Measurements from ENCODE around the gene DNAH14. TPM values are rescaled to one million over a fixed set of nuclear protein-coding genes. Genes with fewer than 3 reads are reported as not detected.

DNAH14 gene
- total and polyA plus RNA-seq, 10 of the 15 experiments (the other 5 are each of a cell fraction or from before 2014, with no cell fraction given): 2.0 to 7.9 (median 4.8) TPM

DNA sequence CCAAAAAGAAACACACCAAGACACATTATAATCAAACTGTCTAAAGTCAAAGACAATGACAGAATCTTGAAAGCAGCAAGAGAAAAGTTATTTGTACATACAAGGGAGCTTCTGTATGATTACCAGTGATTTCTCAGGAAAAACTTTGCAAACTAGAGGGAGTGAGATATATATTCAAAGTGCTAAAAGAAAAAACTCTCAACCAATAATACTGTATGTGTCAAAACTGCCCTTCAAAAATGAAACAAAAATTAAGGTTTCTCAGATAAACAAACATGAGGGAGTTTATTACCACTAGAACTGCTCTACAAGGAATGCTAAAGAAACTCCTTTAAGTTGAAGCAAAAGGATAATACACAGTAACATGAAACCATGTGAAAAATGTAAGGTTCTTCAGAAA, 418.9 kb downstream of the DNAH14 start:
- ChIA-PET RAD21 (ENCODE audit: unreplicated experiment) (no interaction called here), SMC1A (ENCODE audit: uncharacterized antibody, unreplicated experiment) (interaction anchor here (0.7 kb wide), 1 partner anchor 27 kb away, joined by 3 read pairs; no protein-coding TSS in a partner anchor), POLR2A (no interaction called here), CTCF (no interaction called here)
- no peak for ATAC-seq
- Histone ChIP-seq H3K4me3 (no peak overlapping the region), H3K27me3 (replicated peaks in 1 of 2; ENCODE audit: control insufficient read depth in 2 of 2, insufficient read depth in 2 of 2, low read length in 1 of 2) (no peaks in the 10 kb centered on the region), H3K9ac (ENCODE audit: control insufficient read depth, insufficient read depth, low read length) (no peak overlapping the region), H3K27ac (ENCODE audit: control insufficient read depth, insufficient read depth) (no peak overlapping the region), H3K36me3 (ENCODE audit: control insufficient read depth in 2 of 2, insufficient read depth in 2 of 2, low read length in 1 of 2) (no peaks in the 10 kb centered on the region), H3K4me1 (ENCODE audit: control insufficient read depth, insufficient read depth, low read length) (no peaks in the 10 kb centered on the region), H3K9me3 (replicated peaks; ENCODE audit: control insufficient read depth, insufficient read depth, low read length) (no peaks in the 10 kb centered on the region), H3K79me2 (ENCODE audit: control insufficient read depth, insufficient read depth, low read length) (no peaks in the 10 kb centered on the region), H3K4me2 (ENCODE audit: control insufficient read depth, insufficient read depth) (no peak overlapping the region), H4K20me1 (ENCODE audit: control insufficient read depth, insufficient read depth) (no peaks in the 10 kb centered on the region), H2AFZ (ENCODE audit: control insufficient read depth, low read depth, low read length) (no peak overlapping the region)
- no peak for FAIRE-seq
- in situ Hi-C loops (cut with MboI): no loop called here
- intact Hi-C loops (cut with micrococcal nuclease; ENCODE audit: unreplicated experiment): no loop called here
- no TSS peak for BruUV-seq (replicated peaks)
- DNase-seq (ENCODE audit: low read depth, low spot score): no peak
- no peak for TF ChIP-seq TAF1 (IDR thresholded peaks at IDR 0.05; ENCODE audit: borderline replicate concordance, low read depth, low read length)
- no peak for TF ChIP-seq FOXM1 (IDR thresholded peaks at IDR 0.05; ENCODE audit: low read depth, low read length)

GRCh38 chr1:225349826-225350225, 420.4 kb downstream of the DNAH14 start:
- WGBS (ENCODE audit: insufficient coverage, insufficient replicate concordance, low lambda C conversion rate, missing lambda C conversion rate): 6% methylated on average over 2 of the region's 2 CpGs
- Histone ChIP-seq H3K4me1 (ENCODE audit: control insufficient read depth, insufficient read depth, low read length) (no peaks in the 10 kb centered on the region), H3K9ac (ENCODE audit: control insufficient read depth, insufficient read depth, low read length) (no peak overlapping the region), H3K27ac (ENCODE audit: control insufficient read depth, insufficient read depth) (no peak overlapping the region), H4K20me1 (ENCODE audit: control insufficient read depth, insufficient read depth) (no peaks in the 10 kb centered on the region), H2AFZ (ENCODE audit: control insufficient read depth, low read depth, low read length) (no peak overlapping the region), H3K4me2 (ENCODE audit: control insufficient read depth, insufficient read depth) (no peak overlapping the region), H3K27me3 (replicated peaks in 1 of 2; ENCODE audit: control insufficient read depth in 2 of 2, insufficient read depth in 2 of 2, low read length in 1 of 2) (no peaks in the 10 kb centered on the region), H3K4me3 (no peak overlapping the region), H3K36me3 (ENCODE audit: control insufficient read depth in 2 of 2, insufficient read depth in 2 of 2, low read length in 1 of 2) (no peaks in the 10 kb centered on the region), H3K79me2 (ENCODE audit: control insufficient read depth, insufficient read depth, low read length) (no peaks in the 10 kb centered on the region), H3K9me3 (replicated peaks; ENCODE audit: control insufficient read depth, insufficient read depth, low read length) (no peaks in the 10 kb centered on the region)
- ChIA-PET RAD21 (ENCODE audit: unreplicated experiment) (no interaction called here), POLR2A (interaction anchor here (0.6 to 1.3 kb wide), 2 partner anchors 9 to 72 kb away, joined by 3 read pairs; no protein-coding TSS in a partner anchor), CTCF (no interaction called here), SMC1A (ENCODE audit: uncharacterized antibody, unreplicated experiment) (interaction anchor here (0.6 kb wide), 1 partner anchor 18 kb away, joined by 3 read pairs; no protein-coding TSS in a partner anchor)
- BruUV-seq (replicated peaks): no TSS peak
- intact Hi-C loops (cut with micrococcal nuclease; ENCODE audit: unreplicated experiment): no loop called here
- TF ChIP-seq ZNF687 (IDR thresholded peaks at IDR 0.05): no peak
- no peak for TF ChIP-seq SIX5 (IDR thresholded peaks at IDR 0.05; ENCODE audit: low read depth, low read length, severe bottlenecking)
- no peak for TF ChIP-seq RUNX3 (IDR thresholded peaks at IDR 0.05; ENCODE audit: low read length)
- no peak for TF ChIP-seq RBBP5 (conservative IDR thresholded peaks at IDR 0.05)
- TF ChIP-seq IRF5 (IDR thresholded peaks at IDR 0.05; ENCODE audit: borderline replicate concordance): no peak
- TF ChIP-seq YBX1 (IDR thresholded peaks at IDR 0.05): no peak
- no peak for TF ChIP-seq IKZF1 (conservative IDR thresholded peaks at IDR 0.05)
- TF ChIP-seq TCF7 (IDR thresholded peaks at IDR 0.05; ENCODE audit: borderline replicate concordance): no peak
- no peak for TF ChIP-seq CEBPB (IDR thresholded peaks at IDR 0.05; ENCODE audit: borderline replicate concordance in 1 of 2, low read depth in 2 of 2, low read length in 2 of 2)
- no peak for TF ChIP-seq DPF2 (IDR thresholded peaks at IDR 0.05)
- TF ChIP-seq KAT2A (conservative IDR thresholded peaks at IDR 0.05; ENCODE audit: control insufficient read depth, low read depth, low read length): no peak
- no peak for TF ChIP-seq IKZF2 (IDR thresholded peaks at IDR 0.05)
- no peak for TF ChIP-seq SRF (IDR thresholded peaks at IDR 0.05; ENCODE audit: low read depth in 2 of 2, low read length in 2 of 2)
- in situ Hi-C loops (cut with MboI): no loop called here
- ATAC-seq (no peak), DNase-seq (ENCODE audit: low read depth, low spot score) (no peak), FAIRE-seq (no peak)

All from GM12878 (cell line).